ENCODE measurements around the gene SH2D2A. TPM values are rescaled to one million over a fixed set of nuclear protein-coding genes. Genes with fewer than 3 reads are reported as not detected.

The SH2D2A gene
- total RNA-seq, 1 experiment from 2014 or later: not detected

DNA sequence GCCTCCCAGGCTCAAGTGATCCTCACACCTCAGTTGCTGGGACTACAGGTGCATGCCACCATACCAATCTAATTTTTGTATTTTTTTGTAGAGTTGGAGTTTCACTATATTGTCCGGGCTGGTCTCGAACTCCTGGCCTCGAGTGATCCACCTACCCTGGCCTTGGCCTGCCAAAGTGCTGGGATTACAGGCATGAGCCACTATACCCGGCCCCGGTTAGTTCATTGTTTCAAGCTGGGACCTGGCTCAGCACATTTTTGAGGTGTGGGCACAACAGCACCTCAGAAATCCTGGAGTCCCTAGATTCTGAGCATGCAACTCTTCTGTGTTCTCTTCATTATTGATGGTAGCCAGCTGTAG, 21.3 kb downstream of the SH2D2A start:
- in situ Hi-C loops (cut with HindIII; ENCODE audit: low pct_unique_long_range_greater_than_20kb, low sequenced_read_pairs): no loop called here

DNA sequence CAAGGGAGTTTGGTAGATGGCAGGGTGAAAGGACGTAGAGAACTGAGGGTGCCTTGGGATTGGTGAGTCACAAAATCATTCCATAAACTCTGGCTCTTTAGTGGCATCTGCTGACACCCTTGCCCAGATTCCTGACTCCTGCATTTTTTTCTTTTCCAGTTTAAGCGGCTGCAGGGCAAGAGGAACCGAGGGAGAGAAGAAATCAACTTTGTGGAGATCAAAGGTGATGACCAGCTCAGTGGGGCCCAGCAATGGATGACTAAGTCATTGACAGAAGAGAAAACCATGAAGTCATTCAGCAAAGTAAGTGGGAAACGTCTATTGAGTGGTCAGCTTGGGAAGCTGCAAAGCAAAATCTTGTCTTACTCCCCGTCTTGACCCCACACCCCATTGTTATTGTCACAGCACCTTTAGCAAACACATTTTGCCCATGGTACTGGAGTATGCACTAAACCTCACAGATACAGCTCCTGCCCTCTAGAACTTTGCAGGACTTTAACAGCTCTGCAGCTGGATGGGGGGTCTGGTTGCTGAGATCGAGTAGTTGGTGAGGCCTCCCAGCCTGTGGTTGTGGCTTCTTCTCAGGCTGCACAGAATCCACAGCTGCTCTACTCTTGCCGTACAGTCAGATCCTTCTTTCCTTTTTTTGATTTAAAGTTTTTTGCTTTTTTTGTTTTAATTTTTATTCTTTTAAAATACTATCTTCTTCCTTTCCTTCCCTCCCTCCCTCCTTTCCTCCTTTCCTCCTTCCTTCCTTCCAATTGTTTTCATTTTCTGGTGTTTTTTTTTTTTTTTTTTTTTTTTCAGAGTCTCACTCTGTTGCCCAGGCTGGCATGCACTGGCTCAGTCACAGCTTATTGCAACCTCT, 21.9 kb downstream of the SH2D2A start:
- no peak for DNase-seq (ENCODE audit: low read depth, low spot score)
- in situ Hi-C loops (cut with HindIII; ENCODE audit: low pct_unique_long_range_greater_than_20kb, low sequenced_read_pairs): no loop called here

More for the DNA sequence above, 21.3 kb downstream of the SH2D2A start:
- DNase-seq (ENCODE audit: low read depth, low spot score): no peak

DNA sequence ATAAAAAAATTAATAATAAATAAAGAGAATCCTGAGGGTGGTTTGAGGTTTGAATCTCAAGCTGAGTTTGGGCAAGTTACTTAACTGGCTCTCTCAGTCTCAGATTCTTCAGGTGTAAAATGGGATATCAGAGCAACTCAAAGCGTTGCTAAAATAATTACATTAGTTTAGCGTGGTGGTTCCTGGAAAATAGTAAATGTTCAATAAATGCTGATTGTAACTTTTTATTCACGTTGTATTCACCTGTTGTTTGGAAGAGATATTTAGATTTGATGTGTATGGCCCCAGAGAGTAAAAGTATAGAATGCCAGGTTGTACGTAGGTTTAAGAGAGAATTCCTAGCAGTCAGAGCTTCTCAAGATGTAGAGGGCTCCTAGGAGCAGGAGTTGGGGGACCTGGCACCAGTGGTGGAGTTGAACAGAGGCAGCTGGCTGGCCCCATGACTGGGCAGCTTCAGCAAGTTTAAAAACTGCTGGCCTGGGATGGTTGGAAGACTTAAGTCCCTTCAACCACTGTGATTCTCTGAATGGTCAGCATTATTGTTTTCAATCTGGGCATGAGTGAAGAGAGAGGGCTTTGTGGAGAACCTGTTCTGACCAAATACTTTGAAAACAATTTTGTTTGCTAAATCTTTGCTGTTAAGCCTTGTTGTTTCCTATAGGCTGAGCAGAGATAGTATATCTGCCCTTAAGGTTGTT, 26.9 kb downstream of the SH2D2A start:
- in situ Hi-C loops (cut with HindIII; ENCODE audit: low pct_unique_long_range_greater_than_20kb, low sequenced_read_pairs): no loop called here
- no peak for DNase-seq (ENCODE audit: low read depth, low spot score)

DNA sequence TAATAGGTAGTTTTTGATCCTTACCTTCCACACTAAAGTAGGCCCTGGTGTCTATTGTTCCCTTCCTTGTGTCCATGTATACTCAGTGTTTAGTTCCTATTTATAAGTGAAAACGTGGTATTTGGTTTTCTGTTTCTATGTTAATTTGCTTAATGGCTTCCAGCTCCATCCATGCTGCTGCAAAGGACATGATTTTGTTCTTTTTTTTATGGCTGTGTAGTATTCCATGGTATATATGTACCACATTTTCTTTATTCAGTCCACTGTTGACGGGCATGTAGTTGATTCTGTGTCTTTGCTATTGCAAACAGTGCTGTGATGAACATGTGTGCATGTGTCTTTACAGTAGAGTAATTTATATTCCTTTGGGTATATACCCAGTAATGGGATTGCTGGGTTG, 28.5 kb downstream of the SH2D2A start:
- DNase-seq (ENCODE audit: low read depth, low spot score): no peak
- in situ Hi-C loops (cut with HindIII; ENCODE audit: low pct_unique_long_range_greater_than_20kb, low sequenced_read_pairs): no loop called here

DNA sequence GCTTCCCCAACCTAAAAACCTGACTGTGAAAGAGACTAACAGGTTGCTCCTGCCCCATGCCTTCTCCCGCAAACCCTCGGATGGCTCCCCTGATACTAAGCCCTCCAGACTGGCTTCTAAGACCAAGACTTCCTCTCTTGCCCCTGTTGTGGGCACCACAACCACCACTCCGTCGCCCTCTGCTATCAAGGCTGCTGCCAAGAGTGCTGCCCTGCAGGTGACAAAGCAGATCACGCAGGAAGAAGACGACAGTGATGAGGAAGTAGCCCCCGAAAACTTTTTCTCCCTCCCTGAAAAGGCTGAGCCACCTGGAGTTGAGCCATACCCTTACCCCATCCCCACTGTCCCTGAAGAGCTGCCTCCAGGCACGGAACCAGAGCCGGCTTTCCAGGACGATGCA, 30.0 kb downstream of the SH2D2A start:
- no peak for DNase-seq (ENCODE audit: low read depth, low spot score)
- in situ Hi-C loops (cut with HindIII; ENCODE audit: low pct_unique_long_range_greater_than_20kb, low sequenced_read_pairs): no loop called here

DNA sequence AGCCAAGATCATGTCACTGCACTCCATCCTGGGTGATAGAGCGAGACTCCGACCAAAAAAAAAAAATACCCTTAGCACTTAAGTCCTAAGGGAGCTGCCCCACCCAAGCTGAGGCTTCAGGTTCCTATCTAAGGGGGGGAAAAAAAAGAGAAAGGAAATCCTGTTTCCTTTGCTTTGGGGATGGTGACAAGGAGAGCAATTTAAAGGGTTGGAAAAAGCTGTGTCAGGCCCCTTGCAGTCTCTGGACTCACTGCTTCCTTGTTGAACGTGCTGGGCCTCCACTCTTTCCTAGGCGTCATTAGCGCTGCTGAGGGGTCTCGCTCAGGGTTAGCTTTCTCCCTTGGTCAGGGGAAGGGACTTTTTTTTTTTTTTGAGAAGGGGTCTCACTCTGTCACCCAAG, 31.2 kb downstream of the SH2D2A start:
- in situ Hi-C loops (cut with HindIII; ENCODE audit: low pct_unique_long_range_greater_than_20kb, low sequenced_read_pairs): no loop called here
- DNase-seq (ENCODE audit: low read depth, low spot score): no peak

DNA sequence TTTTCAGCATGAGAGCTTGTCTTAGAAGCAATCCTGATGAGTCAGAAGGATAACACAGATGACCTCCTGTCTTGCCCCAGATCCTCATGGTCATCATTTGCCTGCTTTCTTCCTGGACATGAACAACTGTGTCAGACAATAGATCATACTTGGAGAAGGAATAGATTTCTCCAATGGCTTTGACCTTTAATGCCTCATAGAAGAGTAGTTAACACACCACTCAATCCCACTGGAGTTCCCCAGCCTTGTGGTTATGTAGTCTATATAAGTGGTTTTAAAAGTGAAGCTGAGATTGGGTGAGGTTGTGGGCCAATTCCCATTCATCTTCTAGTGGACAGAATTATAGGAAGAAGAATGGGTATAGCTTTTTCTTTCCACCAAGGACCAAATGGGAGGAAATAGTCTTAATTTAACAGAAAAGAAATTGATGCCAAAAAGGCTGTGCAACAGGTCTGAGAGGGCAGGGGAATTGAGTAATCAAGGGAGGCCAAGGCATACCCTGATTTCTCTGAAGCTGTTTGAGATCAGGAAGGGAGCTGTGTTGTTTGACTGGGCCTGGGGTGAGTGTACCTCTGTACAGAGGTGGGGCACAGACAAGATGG, 35.0 kb downstream of the SH2D2A start:
- in situ Hi-C loops (cut with HindIII; ENCODE audit: low pct_unique_long_range_greater_than_20kb, low sequenced_read_pairs): no loop called here
- DNase-seq (ENCODE audit: low read depth, low spot score): peak; percentile 58

DNA sequence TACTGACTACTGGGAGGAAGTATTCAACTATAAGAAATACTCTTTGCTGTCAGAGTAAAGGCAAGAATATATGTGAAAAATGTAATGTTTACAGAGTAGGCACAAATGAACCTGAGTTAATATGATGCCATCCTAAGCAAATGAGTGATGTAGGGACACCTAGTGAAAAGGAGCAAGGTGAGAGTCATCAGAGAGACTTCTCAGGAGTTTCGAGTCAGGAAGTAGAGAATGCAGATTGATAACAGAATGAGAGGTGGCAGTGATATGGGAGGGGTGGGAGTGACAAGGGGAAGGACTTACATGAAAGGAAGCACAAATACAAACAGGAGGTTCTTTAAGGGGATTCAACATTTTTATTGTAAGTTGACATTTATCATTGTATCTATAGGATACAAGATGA, 39.1 kb downstream of the SH2D2A start:
- DNase-seq (ENCODE audit: low read depth, low spot score): no peak
- in situ Hi-C loops (cut with HindIII; ENCODE audit: low pct_unique_long_range_greater_than_20kb, low sequenced_read_pairs): no loop called here

DNA sequence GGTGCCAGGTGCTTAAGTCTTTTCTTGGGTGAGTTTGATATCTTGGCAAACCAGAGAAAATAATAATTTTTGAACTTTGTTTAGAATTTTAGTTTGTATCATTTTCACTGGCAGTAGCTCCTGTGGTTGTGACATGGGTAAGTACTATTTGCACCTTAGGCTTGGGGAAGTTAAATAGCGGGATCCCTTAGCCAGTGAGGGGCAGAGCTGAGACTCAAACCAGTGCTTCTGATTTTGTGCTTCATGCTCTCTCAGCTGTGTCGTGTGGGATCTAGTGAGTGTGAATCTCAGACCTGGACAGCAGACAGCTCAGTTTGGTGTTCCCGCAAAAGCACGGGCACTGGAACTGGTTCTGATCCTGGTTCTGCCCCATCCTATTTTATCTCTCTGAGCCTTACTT, 39.7 kb downstream of the SH2D2A start:
- in situ Hi-C loops (cut with HindIII; ENCODE audit: low pct_unique_long_range_greater_than_20kb, low sequenced_read_pairs): no loop called here
- no peak for DNase-seq (ENCODE audit: low read depth, low spot score)

DNA sequence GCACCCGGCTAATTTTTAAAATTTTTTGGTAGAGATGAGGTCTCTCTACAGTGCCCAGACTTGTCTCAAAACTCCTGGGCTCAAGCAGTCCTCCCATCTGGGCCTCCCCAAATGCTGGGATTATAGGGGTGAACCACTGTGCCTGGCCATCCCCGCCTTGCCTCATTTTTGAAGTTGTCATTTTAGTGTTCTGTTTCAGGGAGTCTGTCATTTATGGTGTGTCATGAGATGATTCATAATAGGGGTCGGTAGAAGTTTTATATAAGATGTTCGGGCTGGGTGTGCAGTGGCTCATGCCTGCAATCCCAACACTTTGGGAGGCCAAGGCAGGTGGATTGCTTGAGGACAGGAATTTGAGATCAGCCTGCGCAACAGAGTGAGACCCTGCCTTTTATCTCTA, 40.8 kb downstream of the SH2D2A start:
- in situ Hi-C loops (cut with HindIII; ENCODE audit: low pct_unique_long_range_greater_than_20kb, low sequenced_read_pairs): no loop called here
- DNase-seq (ENCODE audit: low read depth, low spot score): no peak

DNA sequence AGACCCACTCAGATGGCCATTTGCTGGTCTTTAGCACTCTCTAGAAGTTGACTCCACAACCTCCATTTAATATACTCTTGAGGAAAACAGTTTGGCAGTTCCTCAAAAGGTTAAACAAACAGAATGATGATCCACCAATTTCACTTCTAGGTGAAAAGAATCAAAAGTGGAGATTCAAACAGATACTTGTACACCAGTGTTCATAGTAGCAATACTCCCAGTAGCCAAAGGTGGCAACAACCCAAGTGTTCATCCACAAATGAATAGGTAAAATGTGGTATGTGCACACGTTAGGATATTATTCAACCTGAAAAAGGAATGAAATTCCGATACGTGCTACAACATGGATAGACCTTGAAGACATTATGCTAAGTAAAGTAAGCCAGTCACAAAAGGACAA, 43.0 kb downstream of the SH2D2A start:
- no peak for DNase-seq (ENCODE audit: low read depth, low spot score)
- in situ Hi-C loops (cut with HindIII; ENCODE audit: low pct_unique_long_range_greater_than_20kb, low sequenced_read_pairs): no loop called here

DNA sequence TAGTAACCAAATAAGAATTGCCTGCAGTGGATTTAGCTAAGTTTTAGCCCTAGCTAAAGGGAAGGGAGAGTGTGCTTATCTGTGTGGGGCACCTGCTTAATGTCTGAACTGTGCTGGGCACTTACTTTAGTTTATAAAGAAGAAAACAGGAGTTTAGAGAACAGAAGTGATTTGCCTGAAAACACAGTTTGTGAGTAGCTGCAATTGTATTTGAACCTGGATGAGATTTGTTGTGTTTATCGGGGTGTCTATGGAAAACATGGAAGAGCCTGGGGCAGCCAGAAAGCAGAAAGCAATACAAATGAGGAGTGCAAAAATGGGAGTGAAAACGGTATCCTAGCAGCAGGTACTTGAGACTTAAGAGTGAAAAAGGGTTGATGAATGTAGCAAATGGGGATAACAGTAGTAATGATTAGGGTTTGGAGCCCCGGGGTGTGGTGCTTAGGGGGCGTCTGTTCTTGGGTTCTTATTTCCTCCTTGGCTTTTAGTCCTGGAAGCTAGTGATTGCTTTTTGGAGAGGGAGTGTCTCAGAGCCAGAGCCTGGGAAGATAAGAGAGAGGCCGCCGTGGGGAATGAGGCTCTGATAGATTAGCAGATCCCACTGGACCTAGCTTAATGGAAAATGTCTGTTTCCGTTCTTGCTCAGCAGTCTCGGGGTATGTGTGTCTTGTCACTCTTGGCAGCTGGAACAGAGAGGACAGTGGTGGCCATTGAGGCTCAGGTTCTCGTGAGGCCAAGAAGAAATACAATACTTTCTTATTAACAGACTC, 43.7 kb downstream of the SH2D2A start:
- in situ Hi-C loops (cut with HindIII; ENCODE audit: low pct_unique_long_range_greater_than_20kb, low sequenced_read_pairs): no loop called here
- DNase-seq (ENCODE audit: low read depth, low spot score): no peak

DNA sequence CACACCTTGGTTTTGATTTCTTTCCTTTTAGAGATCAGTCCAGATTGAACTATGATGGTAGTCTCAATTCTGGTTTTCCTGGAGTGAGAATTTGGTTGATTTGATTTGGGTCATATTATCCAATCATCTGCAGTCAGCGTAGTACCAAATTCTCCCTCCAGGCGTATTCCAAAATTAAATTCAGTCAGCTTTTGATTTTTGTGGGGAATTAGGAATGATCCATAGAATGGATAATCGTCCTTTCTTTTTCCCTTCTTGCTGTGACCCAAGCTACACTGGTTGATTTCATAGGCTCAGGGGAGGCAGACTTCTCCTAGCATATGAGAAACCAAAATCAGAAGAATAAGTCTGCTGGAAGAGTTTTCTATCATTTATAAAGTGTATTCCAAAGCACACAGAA, 44.4 kb downstream of the SH2D2A start:
- no peak for DNase-seq (ENCODE audit: low read depth, low spot score)
- in situ Hi-C loops (cut with HindIII; ENCODE audit: low pct_unique_long_range_greater_than_20kb, low sequenced_read_pairs): no loop called here

DNA sequence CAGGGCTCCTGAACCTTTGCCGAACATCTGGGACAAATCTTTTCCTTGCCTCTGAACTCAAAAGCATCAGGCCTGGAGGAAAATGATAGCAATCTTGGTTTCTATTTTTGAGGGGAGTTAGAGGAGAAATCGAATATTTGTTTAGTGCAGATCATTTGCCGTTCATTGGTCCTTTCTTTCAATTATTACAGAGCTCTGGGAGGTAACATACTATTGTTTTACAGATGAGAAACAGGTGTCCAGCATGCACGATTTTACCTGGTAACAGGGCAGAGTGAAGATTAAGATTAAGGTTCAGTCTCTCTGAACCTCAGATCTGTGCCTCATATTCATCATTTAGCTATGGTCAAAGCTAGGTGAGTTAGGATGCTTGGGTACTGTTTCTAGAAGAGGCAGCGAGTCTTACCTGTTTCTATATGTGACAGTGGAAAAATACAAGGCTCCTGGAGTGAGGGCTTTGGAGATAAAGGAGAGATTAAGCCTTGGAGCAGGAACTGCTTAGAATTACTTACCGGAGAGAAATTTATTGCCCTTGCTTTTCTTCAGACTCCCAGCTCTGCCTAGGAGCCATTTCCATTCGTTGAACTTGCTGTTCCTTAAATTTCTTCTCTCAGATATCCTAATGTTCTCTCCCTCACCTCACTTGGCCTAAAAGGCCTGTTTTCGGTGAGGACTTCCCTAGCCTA, 47.9 kb downstream of the SH2D2A start:
- in situ Hi-C loops (cut with HindIII; ENCODE audit: low pct_unique_long_range_greater_than_20kb, low sequenced_read_pairs): no loop called here
- no peak for DNase-seq (ENCODE audit: low read depth, low spot score)

DNA sequence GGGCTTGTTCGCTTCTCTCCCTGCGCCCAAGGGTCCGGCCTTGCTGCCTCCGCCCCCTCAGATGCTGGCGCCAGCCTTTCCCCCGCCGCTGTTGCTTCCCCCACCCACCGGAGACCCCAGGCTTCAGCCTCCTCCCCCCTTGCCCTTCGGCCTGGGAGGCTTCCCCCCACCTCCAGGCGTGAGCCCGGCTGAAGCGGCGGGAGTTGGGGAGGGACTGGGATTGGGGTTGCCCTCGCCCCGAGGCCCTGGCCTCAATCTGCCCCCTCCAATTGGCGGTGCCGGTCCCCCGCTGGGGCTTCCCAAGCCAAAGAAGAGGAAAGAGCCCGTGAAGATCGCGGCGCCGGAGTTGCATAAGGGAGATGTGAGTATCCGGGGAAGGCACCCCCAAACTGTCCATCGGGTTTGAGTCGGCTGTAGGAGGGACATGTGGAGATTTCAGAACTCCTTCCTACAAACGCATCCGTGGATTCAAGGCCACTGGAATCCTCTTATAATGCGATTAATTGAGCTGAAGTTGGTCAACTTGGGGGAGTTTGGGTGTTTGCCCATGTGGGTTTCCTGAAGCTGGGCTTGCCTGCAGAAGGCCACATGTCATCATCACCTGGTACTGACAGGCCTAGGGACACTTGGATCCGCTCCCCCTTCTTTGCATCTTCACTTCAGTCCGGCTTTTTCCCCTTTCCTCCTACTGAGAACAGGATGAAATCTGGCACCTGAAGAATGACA, 48.6 kb downstream of the SH2D2A start:
- in situ Hi-C loops (cut with HindIII; ENCODE audit: low pct_unique_long_range_greater_than_20kb, low sequenced_read_pairs): no loop called here
- DNase-seq (ENCODE audit: low read depth, low spot score): no peak

DNA sequence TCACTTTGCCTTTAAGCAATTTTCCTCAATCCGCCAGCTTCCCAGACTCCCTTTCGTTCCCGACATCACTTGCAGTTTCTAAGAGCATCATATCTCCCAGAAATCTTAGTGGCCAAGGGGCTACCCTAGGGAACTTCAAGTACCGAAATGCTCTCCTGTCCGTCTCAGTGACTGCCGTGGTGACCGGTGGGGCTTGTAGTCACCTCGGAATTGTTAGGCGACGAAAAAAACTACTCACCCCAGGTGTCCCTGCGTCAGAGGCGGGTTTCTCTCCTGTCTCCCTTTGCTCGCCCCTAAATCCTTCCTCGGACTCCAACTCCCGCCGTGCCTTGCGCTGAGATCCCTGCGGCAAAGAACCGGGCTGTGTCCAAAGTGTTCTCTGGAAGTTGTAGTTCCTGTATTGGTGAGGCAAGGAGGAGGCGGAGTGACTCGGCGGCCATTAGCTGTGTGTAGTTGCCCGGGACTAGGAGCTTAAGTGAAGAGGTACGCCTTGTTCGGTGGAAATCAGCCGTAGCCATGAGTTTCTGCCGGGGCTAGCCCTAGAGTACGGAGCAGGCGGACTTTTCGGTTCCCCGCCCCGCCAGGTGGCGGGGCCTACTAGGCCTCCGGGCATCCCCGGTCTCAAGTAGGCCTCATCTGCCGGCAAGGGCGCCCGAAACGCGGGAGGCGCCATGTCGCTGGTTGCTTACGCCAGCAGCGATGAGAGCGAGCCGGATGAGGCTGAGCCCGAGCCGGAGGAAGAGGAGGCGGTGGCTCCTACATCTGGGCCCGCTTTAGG, 49.4 kb downstream of the SH2D2A start, which contains the start of gene PRCC:
Gene PRCC, plus strand, starts transcription at position 435 of the 778 bp plus-strand sequence. Its CDS starts 237 bp downstream, at position 672.
- in situ Hi-C loops (cut with HindIII; ENCODE audit: low pct_unique_long_range_greater_than_20kb, low sequenced_read_pairs): no loop called here
- peak; percentile 100 for DNase-seq (ENCODE audit: low read depth, low spot score)
